Stimulated activated CD8-positive, alpha-beta memory T cell treated with anti-CD3 and anti-CD28 coated beads, Interleukin-4, amount 100 ng/mL, for 1 hour (primary cell): ENCODE results near the gene ARL5A.
"Not testable (repeated sequence)": the region's sequence is repeated elsewhere in the genome, so short reads cannot be mapped to it uniquely, and the experiment has no call there.

Experiments used
- DNase-seq, 2 donors: peaks; one replicate each; pipeline ENCODE4 v3.0.0-alpha.2; 2020; ENCODE audit warnings: low read depth in 2 of 2, low spot score in 1 of 2

ARL5A gene

GRCh38 chr2:151828143-151828889 lies at the start of gene ARL5A:
Gene ARL5A (minus strand): TSS chr2:151828421. CDS start chr2:151828176, 245 bp downstream.
- DNase-seq = peak; percentile 85 to 89

DNA sequence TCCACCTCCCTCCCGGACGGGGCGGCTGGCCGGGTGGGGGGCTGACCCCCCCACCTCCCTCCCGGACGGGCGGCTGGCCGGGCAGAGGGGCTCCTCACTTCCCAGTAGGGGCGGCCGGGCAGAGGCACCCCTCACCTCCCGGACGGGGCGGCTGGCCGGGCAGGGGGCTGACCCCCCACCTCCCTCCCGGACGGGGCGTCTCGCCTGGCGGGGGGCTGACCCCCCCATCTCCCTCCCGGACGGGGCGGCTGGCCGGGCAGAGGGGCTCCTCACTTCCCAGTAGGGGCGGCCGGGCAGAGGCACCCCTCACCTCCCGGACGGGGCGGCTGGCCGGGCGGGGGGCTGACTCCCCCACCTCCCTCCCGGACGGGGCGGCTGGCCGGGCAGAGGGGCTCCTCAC lies 47.4 kb upstream of the ARL5A start:
- not testable (repeated sequence) for DNase-seq

- no peak for DNase-seq
Observed at GRCh38 chr2:151872463-151872862, 44.2 kb upstream of the ARL5A start.

- DNase-seq = no peak
Observed at GRCh38 chr2:151869291-151869690, 41.1 kb upstream of the ARL5A start.

- no peak for DNase-seq
Observed at GRCh38 chr2:151862700-151863099, 34.5 kb upstream of the ARL5A start.

DNA sequence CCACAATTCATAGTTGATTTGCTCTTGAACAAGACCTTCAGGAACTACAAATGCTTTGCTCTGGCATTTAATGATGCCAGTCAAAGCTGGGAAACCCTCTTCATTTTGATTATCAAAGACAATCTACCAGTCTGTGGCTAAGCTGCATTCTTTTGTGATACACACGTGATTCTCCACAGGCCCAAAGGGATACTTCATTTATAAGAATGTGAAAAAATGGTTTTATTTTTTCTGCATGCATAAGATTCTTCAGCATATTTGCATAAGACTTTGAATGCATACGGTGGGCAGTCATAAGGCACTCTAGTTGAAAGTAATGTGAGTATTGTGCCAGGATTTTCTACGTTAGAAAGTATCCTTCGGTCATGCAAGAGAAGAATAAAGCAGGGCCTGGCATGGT lies 33.0 kb upstream of the ARL5A start:
- DNase-seq = no peak

DNA sequence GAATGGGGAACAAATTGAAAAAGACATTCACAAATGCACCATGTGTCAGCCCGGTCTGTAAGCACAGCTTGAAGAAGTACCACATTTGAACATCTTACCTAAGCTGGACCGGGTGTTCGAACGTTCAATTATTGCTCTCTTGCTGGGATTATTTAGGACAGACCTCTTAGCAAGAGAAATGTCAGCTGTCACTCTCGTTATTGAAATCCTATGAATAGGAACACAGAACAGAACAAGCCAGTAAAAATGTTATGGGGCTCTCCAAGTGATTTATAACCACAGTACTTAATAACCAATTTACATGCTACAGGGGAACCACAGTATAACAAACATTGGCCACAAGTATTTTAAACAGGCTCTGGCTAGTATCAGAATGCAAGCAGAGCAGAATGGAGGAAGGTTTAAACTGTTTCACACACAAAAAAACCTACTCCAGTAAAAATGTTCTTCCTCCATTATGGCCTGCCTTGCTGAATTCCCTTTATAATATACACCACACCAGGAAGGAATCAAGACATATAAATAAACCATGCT lies 32.5 kb upstream of the ARL5A start:
- no peak for DNase-seq

DNA sequence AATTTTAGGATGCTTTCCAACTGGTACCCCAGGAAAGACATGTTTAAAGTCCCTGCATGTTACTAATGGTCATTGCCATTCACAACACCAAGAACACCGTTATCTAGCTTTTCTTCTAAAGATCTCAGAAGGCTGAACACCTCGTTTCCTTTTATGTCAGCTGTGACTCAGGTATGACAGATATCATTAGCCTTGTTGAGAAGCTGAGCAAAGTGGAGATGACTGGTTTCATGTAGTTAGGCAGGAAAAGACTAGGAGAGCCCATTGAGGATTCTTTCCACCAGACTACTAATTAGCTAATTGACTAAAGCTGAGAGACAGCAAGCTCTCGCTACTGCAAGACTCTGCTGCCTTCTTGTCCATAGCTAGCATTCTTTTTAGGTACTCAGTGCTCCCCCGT lies 32.0 kb upstream of the ARL5A start:
- DNase-seq = no peak

GRCh38 chr2:151857650-151858049 lies 29.4 kb upstream of the ARL5A start:
- no peak for DNase-seq

- no peak for DNase-seq
Observed at GRCh38 chr2:151855111-151855510, 26.9 kb upstream of the ARL5A start.

DNA sequence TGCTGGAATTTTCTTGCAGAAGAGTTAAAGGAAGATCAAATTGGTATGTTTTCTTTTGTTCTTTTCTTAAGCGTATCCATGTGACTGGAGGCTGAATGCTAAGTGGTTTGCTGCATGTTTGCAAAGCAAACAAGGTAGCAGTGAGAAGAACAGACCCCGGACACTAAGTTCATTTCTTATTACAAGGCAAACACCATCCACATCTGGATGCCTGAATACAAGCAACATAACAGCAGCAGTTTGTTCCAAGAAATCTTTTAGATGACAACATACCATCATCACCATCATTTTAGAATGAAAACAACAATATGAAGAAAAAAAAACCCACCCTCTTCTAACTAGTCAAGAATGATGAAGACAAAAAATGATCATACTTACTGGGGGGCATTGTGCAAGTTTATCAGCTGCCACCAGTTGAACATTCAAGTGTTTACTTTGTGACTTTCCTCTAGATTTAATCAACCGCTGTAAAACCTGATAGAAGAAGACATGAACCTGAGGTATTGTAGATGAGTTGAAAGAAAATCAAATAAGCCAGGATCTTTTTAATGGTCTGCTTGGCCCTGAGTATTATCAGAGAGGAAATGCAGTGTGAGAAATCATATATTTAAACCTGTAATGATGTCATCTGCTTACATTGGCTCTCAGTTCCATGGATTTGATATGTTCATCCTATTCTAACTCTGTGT lies 25.0 kb upstream of the ARL5A start:
- no peak for DNase-seq

DNA sequence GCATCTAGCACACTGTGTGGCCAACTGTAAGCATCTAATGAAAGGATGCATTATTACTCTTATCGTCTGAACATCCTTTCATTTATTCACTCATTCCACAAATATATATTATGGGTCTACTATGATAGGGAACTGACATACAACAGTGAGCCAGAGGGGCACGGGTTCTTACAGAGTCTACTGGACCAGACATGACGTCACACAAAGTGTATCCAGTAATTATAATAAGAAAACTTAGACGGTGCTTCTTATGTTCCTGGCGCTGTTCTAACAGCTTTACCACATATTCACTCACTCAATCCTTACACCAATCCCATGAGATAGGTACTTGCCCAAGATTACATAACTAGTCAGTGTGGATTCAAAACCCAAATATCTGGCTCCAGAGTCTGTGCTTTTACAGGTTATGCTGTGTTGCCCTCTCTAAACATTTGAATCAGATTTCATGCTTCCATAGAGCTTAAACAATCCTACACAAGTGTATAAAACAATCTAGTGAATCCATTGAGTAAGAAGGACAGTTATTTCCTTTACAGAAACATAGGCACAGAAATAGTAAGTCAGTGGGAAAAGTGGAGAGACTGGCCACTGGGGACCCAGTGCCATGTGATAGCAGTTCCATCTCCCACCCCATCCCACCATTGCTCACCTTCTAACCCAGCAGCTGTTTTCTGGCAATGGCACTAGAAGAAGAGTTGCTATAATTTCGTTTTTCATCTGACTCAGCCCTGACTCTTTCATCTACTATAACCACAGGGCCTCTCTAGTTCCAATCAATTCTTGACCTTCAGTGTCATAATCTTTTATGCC lies 24.2 kb upstream of the ARL5A start:
- DNase-seq = no peak

DNA sequence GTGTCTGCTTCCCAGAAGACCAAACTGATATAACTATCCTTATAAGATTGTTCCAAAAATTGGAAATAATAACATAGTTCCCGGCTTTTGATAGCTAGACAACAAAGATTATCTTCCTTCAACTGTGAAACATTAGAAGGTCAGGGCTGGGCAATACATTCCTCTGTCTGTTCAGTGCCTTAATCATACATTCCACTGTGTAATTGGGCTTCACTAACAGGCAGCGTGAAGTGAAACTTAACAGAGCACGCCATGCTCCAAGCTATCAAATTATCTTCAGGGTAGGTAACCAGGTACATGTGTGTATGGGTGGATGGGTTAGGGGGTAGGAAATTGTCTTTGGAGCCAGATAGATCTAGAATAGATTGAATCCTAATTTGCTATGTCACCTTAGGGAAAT lies 23.5 kb upstream of the ARL5A start:
- DNase-seq = no peak

DNA sequence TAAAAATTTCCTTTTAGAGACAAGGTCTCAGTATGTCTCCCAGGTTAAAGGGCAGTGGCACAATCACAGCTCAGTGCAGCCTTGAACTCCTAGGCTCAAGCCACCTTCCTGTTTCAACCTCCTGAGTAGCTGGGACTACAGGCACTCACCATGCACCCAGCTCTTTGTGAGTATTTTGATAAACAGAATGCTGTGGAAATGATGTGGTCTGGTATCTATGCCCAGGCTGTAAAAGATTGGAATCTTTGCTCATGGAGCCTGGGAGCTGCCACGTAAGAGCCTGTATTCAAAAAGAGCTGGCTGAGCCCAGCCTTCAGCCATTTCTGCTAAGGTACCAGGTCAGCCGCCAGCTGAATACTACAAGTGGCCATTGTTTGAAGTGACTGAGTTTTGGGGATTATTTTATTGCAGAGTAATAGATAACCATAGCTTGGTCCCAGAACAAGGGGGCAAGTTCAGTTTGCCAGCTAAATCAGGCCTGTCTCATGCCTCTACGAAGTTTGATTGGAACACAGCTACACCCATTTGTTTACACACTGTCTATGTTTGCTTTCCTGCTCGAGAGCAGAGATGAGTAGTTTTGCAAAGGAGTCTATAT lies 21.3 kb upstream of the ARL5A start:
- no peak for DNase-seq

GRCh38 chr2:151845884-151846283 lies 17.7 kb upstream of the ARL5A start:
- no peak for DNase-seq

DNA sequence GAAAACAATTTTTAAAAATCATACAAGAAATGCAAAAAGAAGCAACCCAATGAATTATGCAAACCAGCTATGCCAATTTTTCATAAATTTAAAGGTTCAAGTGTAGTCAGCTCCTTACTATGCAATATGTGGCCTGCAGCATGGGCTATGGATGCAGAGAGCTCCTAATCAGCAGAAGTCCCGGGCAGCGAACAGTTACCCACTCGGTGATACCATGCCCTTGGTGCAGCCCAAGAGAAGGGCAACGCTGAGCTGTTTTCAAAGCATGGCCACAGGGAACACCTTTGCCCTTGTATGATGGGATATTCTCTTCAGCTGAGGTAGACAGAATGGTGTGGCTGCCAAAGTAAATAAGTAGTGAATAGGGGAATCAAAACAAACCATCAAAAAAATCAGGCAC lies 17.3 kb upstream of the ARL5A start:
- no peak for DNase-seq

DNA sequence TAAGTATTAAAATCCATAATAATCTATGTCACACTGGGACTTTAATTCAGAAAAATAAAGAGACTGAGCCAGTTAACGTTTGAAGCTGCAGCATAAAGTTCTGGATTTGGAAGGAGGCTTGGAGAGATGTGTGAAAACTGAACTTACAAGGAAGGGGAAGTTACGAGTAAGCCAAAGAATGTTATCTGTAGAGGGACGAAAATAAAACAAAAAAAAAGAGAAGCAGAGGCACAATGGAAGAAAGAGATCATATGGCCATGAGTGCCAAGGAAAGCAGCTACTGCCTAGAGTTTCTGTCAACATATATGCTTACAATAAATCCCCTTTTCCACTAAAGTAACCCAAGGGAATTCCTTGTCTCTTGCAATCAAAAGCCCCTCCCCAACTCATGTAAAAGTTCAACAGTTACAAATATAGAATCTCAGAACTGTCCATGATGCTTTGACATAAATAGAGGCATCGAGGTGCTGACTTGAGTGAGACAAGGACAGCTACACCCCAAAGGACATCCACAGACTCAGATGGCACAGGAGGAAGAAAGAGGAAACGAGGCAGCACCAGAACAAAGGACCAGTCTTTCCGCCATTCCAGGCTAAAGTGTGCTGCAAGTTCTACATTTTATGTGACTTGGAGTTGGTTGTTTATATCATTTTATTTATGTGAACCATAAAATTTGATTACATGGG lies 16.1 kb upstream of the ARL5A start:
- DNase-seq = no peak

DNA sequence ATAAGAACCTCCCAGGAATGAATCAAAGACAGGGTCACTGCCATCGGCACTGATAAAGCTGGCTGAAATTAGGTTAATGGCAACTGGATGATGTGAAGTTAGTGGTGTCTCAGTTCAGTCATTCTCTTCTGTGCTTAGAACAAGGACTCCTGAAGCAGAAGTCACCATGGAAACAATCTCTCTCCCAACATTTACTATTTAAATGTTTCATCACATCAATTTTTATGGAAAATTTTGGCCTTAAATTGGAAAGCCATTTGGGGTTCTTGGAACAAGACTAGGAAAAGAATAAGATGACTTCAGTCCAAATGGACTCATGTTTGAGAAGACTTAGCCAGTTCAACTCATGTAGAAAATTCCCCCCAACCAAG lies 15.5 kb upstream of the ARL5A start:
- DNase-seq = no peak

- DNase-seq = no peak
Observed at GRCh38 chr2:151842830-151843690, 14.8 kb upstream of the ARL5A start.

DNA sequence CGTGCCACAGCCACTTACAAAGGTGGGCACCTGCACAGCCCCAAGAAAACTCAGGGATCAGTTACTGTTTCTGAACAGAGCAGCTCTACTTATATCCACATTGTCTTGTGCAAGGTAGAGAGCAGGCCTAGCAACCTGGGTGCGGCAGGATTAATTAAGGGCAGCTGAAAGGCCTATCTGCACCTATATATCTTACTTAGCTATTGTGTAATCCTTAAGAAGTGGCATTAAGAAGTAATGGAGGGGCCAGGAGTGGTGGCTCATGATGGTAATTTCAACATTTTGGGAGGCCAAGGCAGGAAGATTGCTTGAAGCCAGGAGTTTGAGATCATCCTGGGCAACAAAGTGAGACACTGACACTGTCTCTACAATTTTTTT lies 12.8 kb upstream of the ARL5A start:
- DNase-seq = no peak
